Fibroblast of upper back skin (primary cell): ENCODE results near the gene FAM227A.

Experiments used
- DNase-seq: peaks from one replicate; pipeline ENCODE4 v3.0.0-alpha.2; 2013

FAM227A gene

DNA sequence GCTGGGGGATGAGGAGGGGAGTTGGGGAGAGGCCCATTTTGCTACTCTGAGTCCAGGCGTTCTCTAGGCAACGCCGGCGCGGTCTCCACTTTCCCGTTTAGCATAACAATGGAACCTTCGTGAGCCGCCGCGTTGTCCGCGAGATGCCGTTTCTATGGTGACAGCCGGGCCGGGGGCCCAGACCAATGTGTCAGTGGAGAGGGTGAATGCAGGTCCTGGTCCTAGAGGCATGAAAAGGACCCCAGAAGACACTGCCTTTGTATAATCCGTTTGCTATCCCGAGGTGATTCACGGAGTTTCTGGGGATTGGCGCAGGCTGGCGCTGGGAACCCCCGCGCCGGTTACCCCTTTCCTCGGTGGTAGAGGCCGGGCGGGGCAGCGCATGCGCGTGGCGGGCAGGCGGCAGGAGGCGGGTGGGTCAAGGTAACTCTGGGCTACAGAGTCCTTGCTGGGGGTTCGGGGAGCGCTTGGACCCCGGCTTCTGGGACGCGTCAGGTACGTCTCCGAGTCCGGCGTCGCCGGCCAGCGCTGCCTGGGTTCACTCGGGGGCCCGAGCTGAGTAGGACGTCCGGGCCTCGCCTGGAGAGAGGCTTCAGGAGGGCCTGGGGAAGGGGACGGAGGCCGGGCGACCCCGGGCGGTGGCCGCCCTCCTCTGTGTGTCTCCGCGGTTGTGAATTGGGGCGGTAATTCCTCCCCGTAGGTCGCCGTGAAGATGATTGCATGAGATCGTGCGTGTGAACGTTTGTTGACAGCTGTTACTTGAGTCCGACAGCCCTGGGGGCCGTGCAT is at the start of gene FAM227A, which contains the start of gene CBY1:
FAM227A (minus strand) TSS at position 137 of the 789 bp plus-strand sequence. CDS start 6,224 bp downstream, outside the sequence.
CBY1 (plus strand) TSS at position 383 of the 789 bp plus-strand sequence. CDS start 11,417 bp downstream, outside the sequence.
- peak; percentile 81 for DNase-seq

- DNase-seq, result peak; percentile 100
These were observed 49.3 kb upstream of the FAM227A start, which contains the start of gene GTPBP1 for GRCh38 chr22:38705235-38706100. TSS of gene GTPBP1 (plus strand) at chr22:38705944. CDS start at chr22:38705956, 12 bp downstream.

GRCh38 chr22:38704654-38705234 is 48.6 kb upstream of the FAM227A start:
- no peak for DNase-seq

- DNase-seq, result peak; percentile 90
These were observed 44.8 kb upstream of the FAM227A start, which contains the start of gene JOSD1 for GRCh38 chr22:38700789-38701628. TSS of gene JOSD1 (minus strand) at chr22:38700943. CDS start at chr22:38699987, 956 bp downstream.

- no peak for DNase-seq
These were observed 44.1 kb upstream of the FAM227A start for GRCh38 chr22:38700270-38700788.

GRCh38 chr22:38699784-38700183 is 43.6 kb upstream of the FAM227A start:
- peak; percentile 57 for DNase-seq

DNA sequence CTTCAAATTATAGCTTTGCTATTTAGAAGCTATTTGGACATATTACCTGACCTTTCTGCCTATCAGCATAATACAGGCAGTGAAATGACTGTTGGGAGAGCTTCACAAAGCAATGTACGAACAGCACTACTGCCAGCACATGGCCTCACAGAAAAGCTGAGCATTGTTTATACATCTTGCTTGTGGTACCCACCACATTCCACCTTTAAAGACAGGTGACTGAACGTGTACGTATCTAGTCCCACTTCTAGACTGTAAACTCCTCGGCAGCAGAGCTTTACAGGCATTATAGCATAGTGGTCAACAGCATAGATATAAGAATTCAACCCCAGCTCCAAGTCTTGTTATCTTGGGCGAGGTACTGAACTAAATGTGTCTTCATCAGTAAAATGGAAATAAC is 43.0 kb upstream of the FAM227A start:
- DNase-seq, result no peak

GRCh38 chr22:38698407-38699094 is 42.4 kb upstream of the FAM227A start:
- no peak for DNase-seq

GRCh38 chr22:38697425-38698089 is 41.4 kb upstream of the FAM227A start:
- peak; percentile 10 for DNase-seq

DNA sequence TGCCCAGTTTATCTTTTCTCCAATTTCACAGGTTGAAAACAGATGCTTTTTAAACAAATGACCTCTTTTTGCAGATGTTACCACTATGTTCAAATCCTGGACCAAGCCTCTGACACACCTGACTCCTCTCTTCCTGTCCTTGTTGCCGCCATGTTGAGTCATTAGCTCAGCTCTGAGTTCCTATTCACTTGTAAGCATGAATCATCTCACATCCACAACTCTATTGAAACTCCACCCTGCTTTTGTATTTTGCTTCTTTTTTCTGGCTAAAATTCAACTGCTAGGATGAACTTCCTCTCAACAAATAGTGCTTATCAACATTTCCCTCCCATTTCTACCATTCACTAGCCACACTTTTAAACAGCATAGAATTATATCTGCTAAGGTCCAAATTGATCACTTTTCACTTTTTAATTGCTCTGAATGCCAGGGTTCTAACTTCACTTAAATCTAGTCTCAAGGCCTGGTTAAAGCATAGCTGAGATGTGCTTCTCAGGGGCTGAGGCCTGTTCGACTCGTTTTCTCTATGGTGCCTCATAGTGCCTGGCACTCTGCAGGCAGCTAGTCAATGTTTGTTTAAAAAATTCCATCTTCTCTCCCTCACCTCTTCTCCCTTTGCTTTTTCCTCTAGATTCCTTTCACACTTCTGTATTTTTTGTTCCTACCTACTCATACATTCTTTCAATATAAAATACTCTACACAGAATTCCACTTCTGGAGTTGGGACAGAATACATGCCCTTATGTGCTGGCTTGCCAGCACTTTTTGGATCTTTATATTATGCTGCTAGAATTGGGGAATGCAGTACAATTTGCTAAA is 40.6 kb upstream of the FAM227A start:
- peak; percentile 74 for DNase-seq

GRCh38 chr22:38694940-38695339 is 38.7 kb upstream of the FAM227A start:
- no peak for DNase-seq

GRCh38 chr22:38694049-38694448 is 37.9 kb upstream of the FAM227A start:
- no peak for DNase-seq

GRCh38 chr22:38689651-38690050 is 33.5 kb upstream of the FAM227A start:
- DNase-seq, result no peak

- DNase-seq, result no peak
These were observed 29.6 kb upstream of the FAM227A start for GRCh38 chr22:38685761-38686160.

DNA sequence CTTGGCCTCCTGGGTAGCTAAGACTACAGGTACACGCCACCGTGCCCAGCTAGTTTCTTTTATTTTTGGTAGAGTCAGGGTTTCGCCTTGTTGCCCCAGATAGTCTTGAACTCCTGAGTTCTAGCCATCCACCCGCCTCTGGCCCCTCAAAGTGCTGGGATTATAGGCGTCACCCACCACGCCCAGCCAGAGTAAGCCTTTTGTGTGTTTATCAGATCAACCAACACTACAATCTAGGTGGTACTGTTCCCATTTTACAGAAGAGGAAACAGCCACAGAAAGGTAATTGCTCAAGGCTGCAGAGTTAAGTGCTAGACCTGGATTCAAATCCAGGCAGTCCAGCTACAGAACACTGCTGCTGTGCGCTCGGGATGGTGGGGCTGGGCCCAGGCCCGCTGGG is 28.7 kb upstream of the FAM227A start:
- DNase-seq, result no peak

- peak; percentile 82 for DNase-seq
These were observed 25.6 kb upstream of the FAM227A start, which contains the start of gene TOMM22 for GRCh38 chr22:38681582-38682335. TSS of gene TOMM22 (plus strand) at chr22:38681957. CDS start at chr22:38681979, 22 bp downstream.

DNA sequence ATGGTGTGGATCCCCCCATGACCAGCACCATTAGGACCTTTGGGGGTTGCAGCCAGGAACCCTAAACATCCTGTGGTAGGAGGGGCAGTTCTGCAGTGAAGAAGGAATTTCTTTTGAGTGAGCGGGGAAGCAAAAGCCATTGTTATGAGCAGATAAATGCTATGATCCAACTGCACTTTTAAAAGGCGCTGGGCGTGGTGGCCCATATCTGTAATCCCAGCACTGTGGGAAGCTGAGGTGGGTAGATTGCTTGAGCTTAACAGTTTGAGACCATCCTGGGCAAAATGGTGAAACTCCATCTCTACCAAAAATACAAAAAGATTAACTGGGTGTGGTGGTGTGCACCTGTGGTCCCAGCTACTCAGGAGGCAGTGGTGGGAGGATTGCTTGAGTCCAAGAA is 19.6 kb upstream of the FAM227A start:
- DNase-seq, result no peak

DNA sequence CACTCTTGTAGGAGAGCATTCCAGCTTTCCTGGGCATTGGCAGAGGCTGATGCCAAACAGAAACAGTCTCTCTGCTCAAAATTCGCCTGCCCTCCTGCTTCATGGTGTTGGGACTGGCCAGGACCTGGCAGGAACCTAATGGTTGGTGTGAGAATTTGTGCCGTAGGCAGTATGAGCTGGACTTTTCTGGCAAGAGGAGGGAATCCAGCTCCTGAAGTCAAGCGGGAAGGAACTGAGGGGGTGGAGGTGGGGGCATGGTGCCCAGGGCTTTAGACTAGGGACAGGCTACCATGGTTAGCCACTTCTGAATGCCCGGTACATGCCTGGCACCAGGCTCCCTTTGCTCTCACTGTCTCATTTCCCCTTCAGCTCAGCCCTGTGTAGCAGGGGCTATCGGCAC is 18.7 kb upstream of the FAM227A start:
- DNase-seq, result no peak
